DOHH2 (cell line): Measurements from ENCODE around the gene RFPL3.
"Not testable (repeated sequence)": the region's sequence is repeated elsewhere in the genome, so short reads cannot be mapped to it uniquely, and the experiment has no call there.

Experiments used
- H3F3A ChIP-seq: fragments of 200-600 bp; sonication (generic), shearing (Covaris generic); 2 replicates; pipeline ENCODE4 v1.6.0; 2016; ENCODE audit warnings: antibody characterized with exemption, mild to moderate bottlenecking; ENCODE audit not compliant: control insufficient read depth, insufficient read depth
- H3K27ac ChIP-seq: fragments of 200-600 bp; sonication (generic); 2 replicates; pipeline ENCODE4 v1.5.1; 2014; ENCODE audit warnings: low read depth, mild to moderate bottlenecking, low read length, moderate library complexity
- H3K27me3 ChIP-seq: fragments of 200-600 bp; sonication (generic); 2 replicates; pipeline ENCODE4 v1.6.1; 2014; ENCODE audit warnings: mild to moderate bottlenecking, low read length, mixed read lengths; ENCODE audit not compliant: control insufficient read depth
- H3K36me3 ChIP-seq: fragments of 200-600 bp; sonication (generic); 2 replicates; pipeline ENCODE4 v1.6.1; 2014; ENCODE audit warnings: mild to moderate bottlenecking, low read length, moderate library complexity, mixed read lengths; ENCODE audit not compliant: control insufficient read depth
- H3K4me1 ChIP-seq: fragments of 200-600 bp; sonication (generic); 2 replicates; pipeline ENCODE4 v1.6.1; 2014; ENCODE audit warnings: mild to moderate bottlenecking, low read length, mixed read lengths; ENCODE audit not compliant: control insufficient read depth
- H3K4me2 ChIP-seq: fragments of 200-600 bp; sonication (generic); 2 replicates; pipeline ENCODE4 v1.6.0; 2014; ENCODE audit warnings: mild to moderate bottlenecking, low read length, moderate library complexity
- H3K4me3 ChIP-seq: fragments of 200-600 bp; sonication (generic); 2 replicates; pipeline ENCODE4 v1.5.1; 2014; ENCODE audit warnings: mild to moderate bottlenecking, low read length, mixed read lengths
- H3K79me2 ChIP-seq: fragments of 200-600 bp; sonication (generic); 2 replicates; pipeline ENCODE4 v1.6.1; 2014; ENCODE audit warnings: mild to moderate bottlenecking, low read length, mixed read lengths; ENCODE audit not compliant: control insufficient read depth
- H3K9me2 ChIP-seq: fragments of 200-600 bp; sonication (generic); replicated peaks from 2 replicates; pipeline ENCODE4 v1.6.1; 2014; ENCODE audit warnings: mild to moderate bottlenecking, low read length, mixed read lengths; ENCODE audit not compliant: control insufficient read depth
- H3K9me3 ChIP-seq: fragments of 200-600 bp; sonication (generic); 2 replicates; pipeline ENCODE4 v1.6.1; 2014; ENCODE audit warnings: antibody characterized with exemption, low read length, mixed read lengths; ENCODE audit not compliant: control insufficient read depth, insufficient read depth
- H4K20me1 ChIP-seq: fragments of 200-600 bp; sonication (generic); 2 replicates; pipeline ENCODE4 v1.6.0; 2014; ENCODE audit warnings: low read depth, mild to moderate bottlenecking, antibody characterized with exemption, low read length, moderate library complexity; ENCODE audit not compliant: control insufficient read depth, insufficient read depth
- CTCF ChIP-seq: fragments of 200-600 bp; sonication (generic); IDR thresholded peaks from one replicate; pipeline ENCODE4 v1.5.1; 2014; ENCODE audit warnings: antibody characterized with exemption, mild to moderate bottlenecking, low read depth, low read length; ENCODE audit not compliant: poor library complexity, severe bottlenecking
- EZH2phosphoT487 ChIP-seq: fragments of 200-600 bp; sonication (generic); IDR thresholded peaks from 2 replicates; pipeline ENCODE4 v1.6.1; 2017; ENCODE audit warnings: borderline replicate concordance, mild to moderate bottlenecking, antibody characterized with exemption, low read length, moderate library complexity, mixed read lengths

RFPL3 gene

DNA sequence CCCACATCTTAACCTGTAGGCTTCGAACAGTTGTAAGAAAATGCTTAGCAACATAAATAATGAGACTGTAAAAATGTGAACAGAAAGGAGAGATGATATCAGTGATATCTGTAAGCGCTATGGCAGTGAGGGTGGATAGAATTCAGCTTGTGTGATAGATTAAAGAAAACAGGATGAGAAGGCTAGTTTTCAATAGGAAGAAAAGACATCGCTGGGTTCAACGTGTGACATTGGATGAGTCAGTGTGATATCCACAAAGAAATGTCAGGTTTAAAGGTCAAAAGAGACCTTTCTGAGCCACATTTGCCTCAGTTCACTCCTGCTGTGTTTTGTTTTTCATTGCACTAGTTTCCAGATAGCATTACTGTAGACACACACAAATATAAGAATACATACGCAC is 13.7 kb upstream of the RFPL3 start:
- Histone ChIP-seq H3K9me2 (no peaks in the 10 kb centered on the region), H3K9me3 (no peaks in the 10 kb centered on the region), H4K20me1 (no peaks in the 10 kb centered on the region), H3K36me3 (no peaks in the 10 kb centered on the region), H3K4me2 (no peak overlapping the region), H3F3A (no peaks in the 10 kb centered on the region), H3K4me1 (no peaks in the 10 kb centered on the region), H3K79me2 (no peaks in the 10 kb centered on the region), H3K27me3 (no peaks in the 10 kb centered on the region), H3K27ac (no peak overlapping the region), H3K4me3 (no peak overlapping the region)
- TF ChIP-seq EZH2phosphoT487 = no peak
- no peak for TF ChIP-seq CTCF

- H3K9me2 ChIP-seq = no peaks in the 10 kb centered on the region
Observed at GRCh38 chr22:32348031-32348611, 9.5 kb upstream of the RFPL3 start.

GRCh38 chr22:32351875-32352274 is 5.8 kb upstream of the RFPL3 start:
- not testable (repeated sequence) for H3K9me3 ChIP-seq, H3K36me3 ChIP-seq, H3K4me3 ChIP-seq, H4K20me1 ChIP-seq, H3K4me1 ChIP-seq, H3K9me2 ChIP-seq, H3K27ac ChIP-seq, H3K27me3 ChIP-seq, H3F3A ChIP-seq, H3K4me2 ChIP-seq, H3K79me2 ChIP-seq

More at GRCh38 chr22:32348031-32348611, 9.5 kb upstream of the RFPL3 start:
- Histone ChIP-seq H4K20me1 (no peaks in the 10 kb centered on the region), H3K4me1 (no peaks in the 10 kb centered on the region), H3K36me3 (no peaks in the 10 kb centered on the region), H3K27ac (no peak overlapping the region), H3K9me3 (no peaks in the 10 kb centered on the region), H3F3A (no peaks in the 10 kb centered on the region), H3K4me2 (no peak overlapping the region), H3K79me2 (no peaks in the 10 kb centered on the region), H3K27me3 (no peaks in the 10 kb centered on the region), H3K4me3 (no peak overlapping the region)
- TF ChIP-seq CTCF (no peak), EZH2phosphoT487 (no peak)

DNA sequence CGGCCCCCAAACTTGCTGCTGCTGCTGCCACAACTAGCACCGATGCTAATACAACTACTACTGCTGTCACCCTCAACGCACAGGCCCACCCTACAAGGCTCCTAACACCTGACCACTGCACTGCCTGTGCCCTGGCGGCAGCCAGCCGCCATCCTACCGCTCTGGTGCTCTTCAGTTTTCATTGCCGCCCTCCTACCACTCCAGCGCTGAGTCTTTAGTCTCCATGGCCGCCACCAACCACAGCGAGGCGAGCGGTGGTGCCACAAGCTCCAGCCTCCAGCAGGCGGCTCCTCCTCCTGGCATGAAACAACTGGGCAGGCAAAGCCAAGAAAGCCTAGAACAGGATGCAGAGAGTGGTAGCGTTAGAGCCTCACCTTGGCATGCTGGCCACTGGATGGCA is 5.0 kb upstream of the RFPL3 start:
- TF ChIP-seq CTCF = no peak
- TF ChIP-seq EZH2phosphoT487 = no peak
- Histone ChIP-seq H3K9me3 (no peaks in the 10 kb centered on the region), H3K36me3 (no peaks in the 10 kb centered on the region), H3K27ac (no peak overlapping the region), H3F3A (no peaks in the 10 kb centered on the region), H3K4me1 (no peaks in the 10 kb centered on the region), H4K20me1 (no peaks in the 10 kb centered on the region), H3K27me3 (no peaks in the 10 kb centered on the region), H3K4me3 (no peak overlapping the region), H3K9me2 (no peaks in the 10 kb centered on the region), H3K4me2 (no peak overlapping the region), H3K79me2 (no peaks in the 10 kb centered on the region)
